H1 (cell line): ENCODE measurements around the gene SECTM1. TPM values are rescaled to one million over a fixed set of nuclear protein-coding genes. Genes with fewer than 3 reads are reported as not detected.

Source experiments
- CTBP2 ChIP-seq: IDR thresholded peaks from 2 replicates; pipeline ENCODE4 v1.7.0; 2011; ENCODE audit warnings: borderline replicate concordance, mild to moderate bottlenecking, moderate library complexity, mixed read lengths, low read length; ENCODE audit not compliant: insufficient read depth, insufficient read length
- HDAC6 ChIP-seq: IDR thresholded peaks from one replicate; pipeline ENCODE4 v1.7.1; 2012; ENCODE audit warnings: low read depth, mild to moderate bottlenecking, inconsistent platforms, low read length, moderate library complexity
- RXRA ChIP-seq: IDR thresholded peaks from 2 replicates; pipeline ENCODE4 v1.6.1; 2011; ENCODE audit warnings: low read depth, mild to moderate bottlenecking, low read length, moderate library complexity; ENCODE audit not compliant: insufficient read depth
- SIN3A ChIP-seq, 2 experiments: IDR thresholded peaks in 1 of 2; conservative IDR thresholded peaks in 1 of 2; 2 replicates each; pipeline ENCODE4 v1.6.1; 2011 to 2012; ENCODE audit warnings: low read length in 2 of 2, improper control_type of control experiment in 1 of 2, low read depth in 1 of 2, mild to moderate bottlenecking in 1 of 2
- TEAD4 ChIP-seq: IDR thresholded peaks from 2 replicates; pipeline ENCODE4 v1.6.1; 2012; ENCODE audit warnings: low read depth, low read length, inconsistent platforms, mixed read lengths
- ZNF274 ChIP-seq: IDR thresholded peaks from 2 replicates; pipeline ENCODE4 v1.7.0; 2012; ENCODE audit warnings: low read length, borderline replicate concordance; ENCODE audit errors: extremely low read depth
- polyA plus RNA-seq, 7 experiments: library from polyadenylated mRNA; depleted of rRNA in 3 of 7; stranded (reverse) in 5 of 7; unstranded in 2 of 7; fragments of >200 nt in 5 of 7; fragments of 200-250 nt in 2 of 7; gene quantifications; 1 replicate in 5 of 7; 2 replicates in 1 of 7; 4 replicates in 1 of 7; pipeline versions ENCODE4 v1.2.1 to v1.2.3, GENCODE V29; 2011 to 2013; ENCODE audit warnings: missing spikeins in 2 of 7, mixed read lengths in 2 of 7
- total RNA-seq: library from RNA; stranded (reverse); fragmentation: NEBNext Ultra II Directional; extraction: Animal tissue kit (Norgen Biotek cat#: 25700); gene quantifications from 2 replicates; pipeline ENCODE4 v1.2.1, GENCODE V29; 2021
- TF ChIP-seq, protein P1 (sequence below): fragments of 300-600 bp; sonication (generic); IDR thresholded peaks from 2 replicates; pipeline ENCODE4 v1.7.1; 2012; ENCODE audit warnings: low read length, moderate library complexity, mild to moderate bottlenecking, inconsistent platforms; ENCODE audit not compliant: insufficient replicate concordance

SECTM1 gene
- total and polyA plus RNA-seq, 2 of the 8 experiments (the other 6 are each of a cell fraction or from before 2014, with no cell fraction given) = 0.20 to 0.65 TPM

DNA sequence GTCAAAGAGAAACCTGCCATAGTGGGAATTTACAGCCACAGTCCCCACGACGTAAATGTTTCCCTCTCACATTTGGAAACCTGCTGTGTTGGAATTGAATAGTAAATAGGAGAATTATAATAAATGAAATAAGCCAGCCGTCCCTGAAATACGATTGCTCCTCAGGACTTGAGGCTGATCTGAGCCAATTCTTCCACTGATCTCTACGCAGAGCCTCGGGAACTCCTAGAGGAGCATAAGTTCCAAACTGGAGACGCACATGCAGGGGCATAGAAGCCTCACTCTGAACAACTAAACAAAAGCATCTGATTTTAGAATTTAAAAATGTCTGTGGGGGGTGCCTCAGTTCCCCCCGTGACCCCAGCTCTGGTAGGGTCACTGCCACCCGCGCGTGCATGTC, 15.3 kb upstream of the SECTM1 start (continued):
- TF ChIP-seq, protein P1, sequence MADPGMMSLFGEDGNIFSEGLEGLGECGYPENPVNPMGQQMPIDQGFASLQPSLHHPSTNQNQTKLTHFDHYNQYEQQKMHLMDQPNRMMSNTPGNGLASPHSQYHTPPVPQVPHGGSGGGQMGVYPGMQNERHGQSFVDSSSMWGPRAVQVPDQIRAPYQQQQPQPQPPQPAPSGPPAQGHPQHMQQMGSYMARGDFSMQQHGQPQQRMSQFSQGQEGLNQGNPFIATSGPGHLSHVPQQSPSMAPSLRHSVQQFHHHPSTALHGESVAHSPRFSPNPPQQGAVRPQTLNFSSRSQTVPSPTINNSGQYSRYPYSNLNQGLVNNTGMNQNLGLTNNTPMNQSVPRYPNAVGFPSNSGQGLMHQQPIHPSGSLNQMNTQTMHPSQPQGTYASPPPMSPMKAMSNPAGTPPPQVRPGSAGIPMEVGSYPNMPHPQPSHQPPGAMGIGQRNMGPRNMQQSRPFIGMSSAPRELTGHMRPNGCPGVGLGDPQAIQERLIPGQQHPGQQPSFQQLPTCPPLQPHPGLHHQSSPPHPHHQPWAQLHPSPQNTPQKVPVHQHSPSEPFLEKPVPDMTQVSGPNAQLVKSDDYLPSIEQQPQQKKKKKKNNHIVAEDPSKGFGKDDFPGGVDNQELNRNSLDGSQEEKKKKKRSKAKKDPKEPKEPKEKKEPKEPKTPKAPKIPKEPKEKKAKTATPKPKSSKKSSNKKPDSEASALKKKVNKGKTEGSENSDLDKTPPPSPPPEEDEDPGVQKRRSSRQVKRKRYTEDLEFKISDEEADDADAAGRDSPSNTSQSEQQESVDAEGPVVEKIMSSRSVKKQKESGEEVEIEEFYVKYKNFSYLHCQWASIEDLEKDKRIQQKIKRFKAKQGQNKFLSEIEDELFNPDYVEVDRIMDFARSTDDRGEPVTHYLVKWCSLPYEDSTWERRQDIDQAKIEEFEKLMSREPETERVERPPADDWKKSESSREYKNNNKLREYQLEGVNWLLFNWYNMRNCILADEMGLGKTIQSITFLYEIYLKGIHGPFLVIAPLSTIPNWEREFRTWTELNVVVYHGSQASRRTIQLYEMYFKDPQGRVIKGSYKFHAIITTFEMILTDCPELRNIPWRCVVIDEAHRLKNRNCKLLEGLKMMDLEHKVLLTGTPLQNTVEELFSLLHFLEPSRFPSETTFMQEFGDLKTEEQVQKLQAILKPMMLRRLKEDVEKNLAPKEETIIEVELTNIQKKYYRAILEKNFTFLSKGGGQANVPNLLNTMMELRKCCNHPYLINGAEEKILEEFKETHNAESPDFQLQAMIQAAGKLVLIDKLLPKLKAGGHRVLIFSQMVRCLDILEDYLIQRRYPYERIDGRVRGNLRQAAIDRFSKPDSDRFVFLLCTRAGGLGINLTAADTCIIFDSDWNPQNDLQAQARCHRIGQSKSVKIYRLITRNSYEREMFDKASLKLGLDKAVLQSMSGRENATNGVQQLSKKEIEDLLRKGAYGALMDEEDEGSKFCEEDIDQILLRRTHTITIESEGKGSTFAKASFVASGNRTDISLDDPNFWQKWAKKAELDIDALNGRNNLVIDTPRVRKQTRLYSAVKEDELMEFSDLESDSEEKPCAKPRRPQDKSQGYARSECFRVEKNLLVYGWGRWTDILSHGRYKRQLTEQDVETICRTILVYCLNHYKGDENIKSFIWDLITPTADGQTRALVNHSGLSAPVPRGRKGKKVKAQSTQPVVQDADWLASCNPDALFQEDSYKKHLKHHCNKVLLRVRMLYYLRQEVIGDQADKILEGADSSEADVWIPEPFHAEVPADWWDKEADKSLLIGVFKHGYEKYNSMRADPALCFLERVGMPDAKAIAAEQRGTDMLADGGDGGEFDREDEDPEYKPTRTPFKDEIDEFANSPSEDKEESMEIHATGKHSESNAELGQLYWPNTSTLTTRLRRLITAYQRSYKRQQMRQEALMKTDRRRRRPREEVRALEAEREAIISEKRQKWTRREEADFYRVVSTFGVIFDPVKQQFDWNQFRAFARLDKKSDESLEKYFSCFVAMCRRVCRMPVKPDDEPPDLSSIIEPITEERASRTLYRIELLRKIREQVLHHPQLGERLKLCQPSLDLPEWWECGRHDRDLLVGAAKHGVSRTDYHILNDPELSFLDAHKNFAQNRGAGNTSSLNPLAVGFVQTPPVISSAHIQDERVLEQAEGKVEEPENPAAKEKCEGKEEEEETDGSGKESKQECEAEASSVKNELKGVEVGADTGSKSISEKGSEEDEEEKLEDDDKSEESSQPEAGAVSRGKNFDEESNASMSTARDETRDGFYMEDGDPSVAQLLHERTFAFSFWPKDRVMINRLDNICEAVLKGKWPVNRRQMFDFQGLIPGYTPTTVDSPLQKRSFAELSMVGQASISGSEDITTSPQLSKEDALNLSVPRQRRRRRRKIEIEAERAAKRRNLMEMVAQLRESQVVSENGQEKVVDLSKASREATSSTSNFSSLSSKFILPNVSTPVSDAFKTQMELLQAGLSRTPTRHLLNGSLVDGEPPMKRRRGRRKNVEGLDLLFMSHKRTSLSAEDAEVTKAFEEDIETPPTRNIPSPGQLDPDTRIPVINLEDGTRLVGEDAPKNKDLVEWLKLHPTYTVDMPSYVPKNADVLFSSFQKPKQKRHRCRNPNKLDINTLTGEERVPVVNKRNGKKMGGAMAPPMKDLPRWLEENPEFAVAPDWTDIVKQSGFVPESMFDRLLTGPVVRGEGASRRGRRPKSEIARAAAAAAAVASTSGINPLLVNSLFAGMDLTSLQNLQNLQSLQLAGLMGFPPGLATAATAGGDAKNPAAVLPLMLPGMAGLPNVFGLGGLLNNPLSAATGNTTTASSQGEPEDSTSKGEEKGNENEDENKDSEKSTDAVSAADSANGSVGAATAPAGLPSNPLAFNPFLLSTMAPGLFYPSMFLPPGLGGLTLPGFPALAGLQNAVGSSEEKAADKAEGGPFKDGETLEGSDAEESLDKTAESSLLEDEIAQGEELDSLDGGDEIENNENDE = no peak
- TF ChIP-seq SIN3A (conservative IDR thresholded peaks at IDR 0.05 in 1 of 2, IDR thresholded peaks at IDR 0.05 in 1 of 2; ENCODE audit: low read depth in 1 of 2, low read length in 2 of 2) (no peak), ZNF274 (no peak), HDAC6 (no peak), TEAD4 (no peak), RXRA (no peak), CTBP2 (no peak)
